Colon (tissue), 2 donors: ENCODE measurements around the gene CDKN2C.
"Not testable (repeated sequence)": the region's sequence is repeated elsewhere in the genome, so short reads cannot be mapped to it uniquely, and the experiment has no call there.

Experiments used
- FAIRE-seq: peaks from 2 replicates; lab custom pipeline; 2012; peaks lifted over from hg19 to GRCh38; lab: Jason Lieb, UNC
- donor health status: control.
- donor health status: control.

The CDKN2C gene

DNA sequence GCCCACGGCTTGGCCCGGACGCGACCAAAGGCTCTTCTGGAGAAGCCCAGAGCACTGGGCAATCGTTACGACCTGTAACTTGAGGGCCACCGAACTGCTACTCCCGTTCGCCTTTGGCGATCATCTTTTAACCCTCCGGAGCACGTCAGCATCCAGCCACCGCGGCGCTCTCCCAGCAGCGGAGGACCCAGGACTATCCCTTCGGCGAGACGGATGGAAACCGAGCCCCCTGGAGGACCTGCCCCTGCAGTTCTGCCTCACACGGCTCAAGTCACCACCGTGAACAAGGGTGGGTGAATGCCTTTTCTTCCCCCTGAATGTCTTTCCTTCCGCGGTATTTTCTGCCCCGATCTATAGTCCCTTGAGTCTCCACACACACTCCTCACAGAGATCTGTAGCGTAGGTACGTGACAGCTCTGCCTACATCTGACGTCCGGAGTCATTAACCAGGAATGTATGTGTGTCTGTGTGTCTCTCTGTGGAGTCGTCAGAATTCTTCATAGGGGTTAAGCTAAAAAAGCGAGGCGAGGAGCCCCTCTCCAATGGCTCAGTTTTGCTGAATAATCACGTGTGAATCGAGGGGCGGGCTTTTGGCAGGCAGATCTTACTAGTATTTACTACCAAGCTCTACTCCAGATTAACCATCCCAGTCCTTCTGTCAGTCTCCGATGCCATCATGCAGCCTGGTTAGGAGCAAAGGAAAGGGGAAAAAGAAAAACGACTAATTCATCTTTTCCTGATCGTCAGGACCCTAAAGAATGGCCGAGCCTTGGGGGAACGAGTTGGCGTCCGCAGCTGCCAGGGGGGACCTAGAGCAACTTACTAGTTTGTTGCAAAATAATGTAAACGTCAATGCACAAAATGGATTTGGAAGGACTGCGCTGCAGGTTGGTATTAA, at the start of gene CDKN2C:
CDKN2C (plus strand) TSS at position 635 of the 898 bp plus-strand sequence; CDS start at position 759, 124 bp downstream.
- FAIRE-seq: no peak

DNA sequence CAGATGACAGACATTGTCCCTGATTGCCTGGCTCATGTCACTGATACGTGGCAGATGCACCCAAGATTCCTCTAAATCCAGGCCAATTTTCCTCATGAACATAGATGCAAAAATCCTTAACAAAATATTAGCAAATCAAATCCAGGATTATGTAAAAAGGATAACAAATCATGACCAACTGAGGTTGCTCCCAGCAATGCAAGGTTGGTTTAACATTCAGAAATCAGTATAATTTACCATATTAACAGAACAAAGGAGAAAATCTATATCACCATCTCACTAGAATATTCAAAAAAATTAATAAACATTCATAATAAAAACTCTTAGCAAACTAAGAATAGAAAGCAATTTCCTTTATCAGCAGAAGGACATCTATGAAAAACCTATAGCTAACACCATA, 49.6 kb upstream of the CDKN2C start:
- FAIRE-seq: no peak

DNA sequence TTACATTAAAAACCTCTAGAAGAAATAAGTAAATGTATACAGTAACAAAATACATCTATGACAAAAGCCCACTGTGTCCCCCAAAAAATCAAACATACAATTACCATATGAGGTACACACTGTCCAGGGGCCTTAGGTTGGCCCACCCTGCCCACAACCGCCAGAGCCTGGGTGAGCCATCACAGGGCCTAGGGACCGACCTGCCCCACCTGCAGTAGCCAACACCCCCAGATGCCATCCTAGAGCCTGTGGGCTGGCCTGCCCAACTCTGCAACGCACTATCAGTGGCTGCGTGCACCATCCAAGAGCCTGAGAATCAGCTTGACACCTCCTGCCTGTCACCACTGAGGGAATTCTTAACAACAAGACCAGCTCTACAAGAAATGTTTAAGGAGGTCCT, 49.0 kb upstream of the CDKN2C start:
- no peak for FAIRE-seq

DNA sequence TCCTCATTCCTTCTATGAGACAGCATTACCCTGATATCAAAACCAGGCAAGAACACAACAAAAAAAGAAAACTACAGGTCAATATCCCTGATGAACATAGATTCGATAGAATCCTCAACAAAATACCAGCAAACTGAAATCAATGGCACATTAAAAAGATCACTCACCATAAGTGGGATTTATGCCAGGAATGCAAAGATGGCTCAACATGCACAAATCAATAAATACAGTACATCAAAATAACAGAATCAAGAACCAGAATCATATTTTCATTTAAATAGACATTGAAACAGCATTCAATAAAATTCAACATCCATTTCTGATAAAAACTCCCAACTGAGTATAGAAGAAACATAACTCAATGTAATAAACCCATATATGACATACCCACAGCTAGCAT, 46.5 kb upstream of the CDKN2C start:
- FAIRE-seq: no peak

DNA sequence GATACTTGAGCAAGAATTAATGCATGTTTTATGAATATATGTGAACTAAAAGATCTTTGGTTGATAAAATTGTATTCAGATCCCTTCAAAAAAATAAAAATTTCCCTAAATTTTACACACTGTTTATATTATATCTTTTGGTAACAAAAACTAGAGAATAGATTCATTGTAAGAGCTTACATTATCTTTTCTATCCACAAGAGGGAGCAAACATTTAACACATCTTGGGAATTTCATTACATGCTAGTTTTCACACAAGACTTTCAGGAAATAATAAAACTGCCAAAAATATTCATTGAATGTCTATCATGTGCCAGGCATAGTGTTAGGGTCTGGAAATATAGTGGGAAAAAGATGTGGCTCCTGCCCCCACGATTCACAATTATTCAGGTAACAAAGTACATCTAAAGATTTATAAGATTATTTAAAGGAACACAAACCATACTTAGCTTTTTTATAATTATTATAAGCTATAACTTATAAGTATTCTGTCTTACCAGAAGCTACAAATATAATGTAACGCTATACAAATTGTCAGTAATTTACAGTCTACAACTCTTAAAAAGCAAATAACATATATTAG, 40.6 kb upstream of the CDKN2C start:
- FAIRE-seq: no peak

DNA sequence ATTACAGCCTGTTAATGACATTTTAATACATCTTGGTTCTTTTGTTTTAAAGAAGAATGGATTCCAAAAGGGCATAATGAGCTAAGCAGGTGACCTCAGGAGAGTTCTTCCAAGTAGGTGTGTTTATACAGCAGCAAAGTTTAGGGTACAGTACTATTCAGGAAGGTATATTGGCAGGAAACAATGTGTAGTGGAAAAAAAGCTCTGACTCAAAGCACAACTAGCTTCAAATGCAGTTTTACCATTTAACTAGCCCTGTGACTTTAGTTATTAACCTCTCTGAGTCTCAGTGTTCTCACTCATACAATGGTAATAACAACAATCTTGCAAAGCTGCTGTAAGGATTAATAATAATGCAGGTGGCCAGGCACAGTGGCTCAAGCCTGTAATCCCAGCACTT, 39.9 kb upstream of the CDKN2C start:
- no peak for FAIRE-seq

DNA sequence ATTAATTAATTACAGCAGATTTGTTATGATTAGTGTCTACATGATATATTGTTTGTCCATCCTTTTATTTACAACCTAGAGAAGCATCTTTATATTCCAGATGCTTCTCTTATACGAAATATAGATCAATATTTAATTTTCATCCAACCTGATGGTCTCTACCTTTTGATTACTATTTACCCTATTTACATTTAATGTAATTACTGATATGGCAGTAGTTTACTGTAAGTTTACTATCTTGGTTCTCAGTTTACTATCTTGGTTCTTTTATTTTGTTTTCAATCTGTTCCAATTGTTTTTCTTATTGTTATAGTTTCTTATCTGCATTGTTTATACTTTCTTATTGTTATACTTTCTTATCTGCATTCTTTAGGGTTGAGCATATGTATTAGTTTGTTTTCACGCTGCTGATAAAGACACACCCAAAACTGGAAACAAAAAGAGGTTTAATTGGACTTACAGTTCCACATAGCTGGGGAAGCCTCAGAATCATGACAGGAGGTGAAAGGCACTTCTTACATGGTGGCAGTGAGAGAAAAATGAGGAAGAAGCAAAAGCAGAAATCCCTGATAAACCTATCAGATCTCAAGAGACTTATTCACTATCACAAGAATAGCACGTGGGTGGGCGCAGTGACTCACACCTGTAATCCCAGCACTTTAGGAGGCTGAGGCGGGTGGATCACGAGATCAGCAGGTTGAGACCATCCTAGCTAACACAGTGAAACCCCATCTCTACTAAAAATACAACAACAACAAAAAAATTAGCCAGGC, 38.9 kb upstream of the CDKN2C start:
- FAIRE-seq: no peak

DNA sequence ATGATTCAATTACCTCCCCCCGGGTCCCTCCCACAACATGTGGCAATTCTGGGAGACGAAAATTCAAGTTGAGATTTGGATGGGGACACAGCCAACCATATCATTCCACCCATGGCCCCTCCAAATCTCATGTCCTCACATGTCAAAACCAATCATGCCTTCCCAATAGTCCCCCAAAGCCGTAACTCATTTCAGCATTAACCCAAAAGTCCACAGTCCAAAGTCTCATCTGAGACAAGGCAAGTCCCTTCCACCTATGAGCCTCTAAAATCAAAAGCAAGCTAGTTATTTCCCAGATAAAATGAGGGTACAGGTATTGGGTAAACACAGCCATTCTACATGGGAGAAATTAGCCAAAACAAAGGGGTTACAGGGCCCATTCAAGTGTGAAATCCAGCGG, 38.0 kb upstream of the CDKN2C start:
- FAIRE-seq: not testable (repeated sequence)

DNA sequence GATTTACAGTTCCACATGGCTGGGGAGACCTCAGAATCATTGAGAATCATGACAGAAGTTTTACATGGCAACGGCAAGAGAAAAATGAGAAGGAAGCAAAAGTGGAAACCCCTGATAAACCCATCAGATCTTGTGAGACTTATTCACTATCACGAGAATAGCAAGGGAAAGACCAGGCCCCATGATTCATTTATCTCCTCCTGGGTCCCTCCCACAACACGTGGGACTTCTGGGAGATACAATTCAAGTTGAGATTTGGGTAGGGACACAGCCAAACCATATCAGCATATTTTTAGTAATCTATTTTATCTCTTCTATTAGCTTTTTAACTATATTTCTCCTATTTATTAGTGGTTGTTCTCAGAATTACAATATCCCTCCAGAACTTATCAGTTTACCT, 36.3 kb upstream of the CDKN2C start:
- FAIRE-seq: not testable (repeated sequence)

DNA sequence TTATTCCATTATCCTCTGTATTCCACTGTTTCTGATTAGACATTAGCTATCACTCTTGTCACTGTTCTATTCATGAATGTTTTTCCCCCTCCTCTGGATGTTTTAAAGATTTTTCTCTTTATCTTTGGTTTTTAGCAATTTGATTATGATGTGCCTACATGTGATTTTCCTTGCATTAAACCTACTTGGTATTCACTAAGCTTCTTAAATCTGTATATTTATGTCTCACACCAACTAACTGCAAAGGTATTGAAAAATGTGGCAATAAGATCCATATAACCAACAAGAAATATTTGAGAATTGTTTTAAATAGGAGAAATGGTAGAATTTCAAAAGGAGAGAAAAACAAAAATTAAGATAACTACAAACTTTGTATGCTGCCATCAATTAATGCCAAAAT, 35.2 kb upstream of the CDKN2C start:
- no peak for FAIRE-seq

DNA sequence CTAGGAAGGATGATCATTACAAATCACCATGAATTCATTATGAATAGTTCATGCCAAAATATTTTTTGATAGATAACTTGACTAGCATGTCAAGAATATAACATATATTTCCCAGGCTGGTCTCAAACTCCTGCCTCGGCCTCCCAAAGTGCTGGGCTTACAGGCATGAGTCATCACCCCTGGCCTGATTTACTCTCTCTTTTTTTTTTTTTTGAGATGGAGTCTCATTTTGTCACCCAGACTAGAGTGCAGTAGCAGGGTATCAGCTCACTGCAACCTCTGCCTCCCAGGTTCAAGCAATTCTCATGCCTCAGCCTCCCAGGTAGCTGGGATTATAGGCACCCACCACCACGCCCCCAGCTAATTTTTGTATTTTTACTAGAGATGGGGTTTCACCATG, 34.8 kb upstream of the CDKN2C start:
- FAIRE-seq: not testable (repeated sequence)

DNA sequence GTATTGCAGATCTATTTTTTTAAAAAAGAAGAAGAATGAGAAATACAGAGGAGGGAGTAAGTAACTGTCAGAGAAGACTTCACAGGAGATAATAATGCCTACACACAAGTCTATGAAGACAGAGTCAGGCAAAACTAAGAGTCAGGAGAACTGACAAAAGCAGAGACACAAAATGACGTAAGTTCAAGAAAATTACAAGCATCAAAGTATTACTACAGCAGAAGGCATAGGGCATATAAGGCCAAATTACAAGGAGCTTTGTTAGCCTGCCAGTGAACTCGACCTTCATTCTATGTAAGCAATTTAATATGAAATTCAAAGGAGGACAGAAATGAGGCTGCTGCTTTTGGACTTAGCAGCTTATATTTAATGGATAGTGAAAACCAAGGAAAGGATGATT, 33.7 kb upstream of the CDKN2C start:
- no peak for FAIRE-seq

DNA sequence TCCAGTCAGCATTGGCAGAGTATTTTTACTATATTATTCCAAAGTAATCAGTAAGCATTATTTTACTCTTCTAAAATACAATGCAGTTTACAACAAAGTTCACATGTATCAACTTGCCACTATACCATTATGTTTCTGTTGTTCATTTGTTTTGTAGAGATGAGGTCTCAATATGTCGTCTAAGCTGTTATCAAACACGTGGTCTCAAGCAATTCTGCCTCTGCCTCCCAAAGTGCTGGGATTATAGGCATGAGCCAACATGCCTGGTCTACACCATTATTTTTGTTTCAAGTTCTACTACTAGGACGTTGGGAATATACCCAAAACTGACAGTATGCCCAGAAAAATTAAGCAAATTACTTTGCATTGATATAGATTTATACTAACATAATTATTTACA, 29.8 kb upstream of the CDKN2C start:
- FAIRE-seq: no peak

DNA sequence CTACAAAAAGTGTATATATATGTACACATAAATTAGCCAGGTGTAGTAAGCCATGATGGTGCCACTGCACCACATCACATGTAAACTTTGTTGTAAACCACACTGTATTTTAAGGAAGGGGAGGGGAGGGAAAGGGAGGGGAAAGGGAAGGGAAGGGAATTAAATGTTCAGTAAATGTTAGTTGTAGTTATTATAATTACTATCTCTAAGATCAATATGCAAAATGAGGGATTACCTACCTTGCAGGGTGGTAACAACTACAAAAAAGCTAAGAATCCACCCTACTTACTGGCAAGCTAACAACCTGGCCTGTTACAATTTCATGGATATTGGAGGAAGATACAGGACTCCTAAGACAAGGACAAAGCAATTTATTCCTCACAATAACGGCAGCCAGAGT, 27.7 kb upstream of the CDKN2C start:
- FAIRE-seq: no peak

DNA sequence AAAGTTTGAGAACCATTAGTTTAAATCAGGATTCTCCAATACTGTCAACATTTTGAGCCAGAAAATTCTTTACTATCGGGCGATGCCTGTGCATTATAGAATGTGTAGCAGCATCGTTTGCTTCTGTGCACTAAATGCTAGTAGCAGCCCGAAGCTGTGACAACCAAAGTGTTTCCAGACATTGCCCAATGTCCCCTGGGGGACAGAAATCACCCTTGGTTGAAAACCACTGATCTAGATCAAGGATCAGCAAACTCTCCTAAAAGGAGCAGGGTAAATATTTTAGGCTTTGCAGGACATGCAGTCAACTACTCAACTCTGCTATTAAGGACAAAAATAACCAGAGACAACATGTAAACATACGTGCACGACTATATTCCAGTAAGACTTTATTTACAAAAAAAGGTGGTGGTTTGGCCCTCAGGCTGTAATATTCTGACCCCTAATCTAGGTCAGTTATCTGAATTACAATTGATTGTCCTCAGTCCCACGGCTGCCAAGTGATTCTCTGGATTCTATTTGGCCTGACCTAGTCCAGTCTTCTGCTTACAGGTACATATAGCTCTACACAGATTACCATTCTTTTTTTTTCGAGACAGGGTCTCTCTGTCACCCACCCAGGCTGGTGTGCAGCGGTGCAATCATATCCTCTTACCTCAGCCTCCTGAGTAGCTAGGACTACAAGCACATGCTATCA, 20.6 kb upstream of the CDKN2C start:
- no peak for FAIRE-seq

DNA sequence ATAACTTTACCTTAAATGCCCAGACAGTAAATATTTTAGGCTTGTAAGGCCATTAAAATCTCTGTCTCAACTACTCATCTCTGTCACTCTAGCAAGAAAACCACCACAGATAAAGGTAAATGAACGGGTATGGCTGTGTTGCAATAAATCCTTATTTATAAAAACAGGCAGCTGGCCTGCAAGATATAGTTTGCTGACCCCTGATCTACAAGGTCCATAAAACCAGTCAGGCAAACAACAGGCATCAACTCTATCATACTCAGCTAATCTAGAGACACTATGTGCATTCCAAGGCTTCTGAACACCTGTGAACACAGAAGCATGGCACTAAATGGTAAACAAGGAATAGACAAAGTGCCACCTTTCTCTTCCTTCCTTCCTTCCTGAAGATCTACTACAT, 19.6 kb upstream of the CDKN2C start:
- FAIRE-seq: no peak

DNA sequence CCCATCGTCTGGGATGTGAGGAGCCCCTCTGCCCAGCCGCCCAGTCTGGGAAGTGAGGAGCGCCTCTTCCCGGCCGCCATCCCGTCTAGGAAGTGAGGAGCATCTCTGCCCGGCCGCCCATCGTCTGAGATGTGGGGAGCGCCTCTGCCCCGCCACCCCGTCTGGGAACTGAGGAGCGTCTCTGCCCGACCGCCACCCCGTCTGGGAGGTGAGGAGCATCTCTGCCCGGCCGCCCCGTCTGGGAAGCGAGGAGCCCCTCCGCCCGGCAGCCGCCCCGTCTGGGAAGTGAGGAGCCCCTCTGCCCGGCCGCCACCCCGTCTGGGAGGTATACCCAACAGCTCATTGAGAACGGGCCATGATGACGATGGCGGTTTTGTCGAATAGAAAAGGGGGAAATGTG, 17.5 kb upstream of the CDKN2C start:
- FAIRE-seq: not testable (repeated sequence)

DNA sequence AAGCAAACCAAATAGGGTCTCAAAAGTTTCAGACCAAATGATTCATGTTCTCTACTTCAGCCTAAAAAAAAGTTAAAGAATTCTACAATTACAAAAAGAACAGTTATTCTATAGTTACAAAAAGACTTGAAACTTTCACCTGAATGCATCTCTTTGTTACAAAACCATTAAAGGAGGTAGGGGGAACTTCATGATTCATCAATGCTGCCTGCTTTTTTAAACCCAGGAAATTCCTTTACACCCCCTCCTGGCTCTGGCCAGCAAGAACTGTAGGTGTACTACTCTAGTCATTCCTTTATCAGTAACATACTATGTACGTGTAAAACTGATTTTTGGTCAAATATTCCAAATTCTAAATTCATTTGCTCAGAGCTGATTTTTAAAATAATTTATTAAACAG, 14.9 kb upstream of the CDKN2C start:
- no peak for FAIRE-seq

DNA sequence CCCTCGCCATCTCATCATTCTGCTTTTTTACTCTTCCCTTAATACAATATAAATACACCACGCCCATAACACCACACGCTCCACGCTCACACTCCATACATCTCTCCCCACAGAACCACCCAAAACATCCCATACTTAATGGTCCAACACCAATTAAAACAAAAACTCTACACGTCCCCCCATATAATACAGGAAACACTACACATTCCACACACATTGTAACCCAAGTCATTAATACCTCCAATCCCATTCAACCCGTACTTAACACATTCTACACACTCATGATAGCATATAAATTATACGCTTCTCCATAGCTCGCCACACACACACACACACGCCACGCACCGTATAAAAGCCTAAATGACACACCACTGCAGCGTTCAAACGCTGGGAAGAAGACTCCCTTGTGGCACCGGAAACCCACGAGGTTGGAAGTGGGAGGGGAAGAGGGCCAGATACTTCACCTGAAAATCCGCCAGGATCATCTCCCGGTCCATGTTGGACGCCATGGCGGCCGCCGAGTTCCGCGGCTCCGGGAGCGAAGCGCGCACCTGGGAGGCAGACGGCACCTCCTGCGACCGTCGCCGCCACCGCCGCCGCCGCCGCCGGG, 10.6 kb upstream of the CDKN2C start:
- no peak for FAIRE-seq

DNA sequence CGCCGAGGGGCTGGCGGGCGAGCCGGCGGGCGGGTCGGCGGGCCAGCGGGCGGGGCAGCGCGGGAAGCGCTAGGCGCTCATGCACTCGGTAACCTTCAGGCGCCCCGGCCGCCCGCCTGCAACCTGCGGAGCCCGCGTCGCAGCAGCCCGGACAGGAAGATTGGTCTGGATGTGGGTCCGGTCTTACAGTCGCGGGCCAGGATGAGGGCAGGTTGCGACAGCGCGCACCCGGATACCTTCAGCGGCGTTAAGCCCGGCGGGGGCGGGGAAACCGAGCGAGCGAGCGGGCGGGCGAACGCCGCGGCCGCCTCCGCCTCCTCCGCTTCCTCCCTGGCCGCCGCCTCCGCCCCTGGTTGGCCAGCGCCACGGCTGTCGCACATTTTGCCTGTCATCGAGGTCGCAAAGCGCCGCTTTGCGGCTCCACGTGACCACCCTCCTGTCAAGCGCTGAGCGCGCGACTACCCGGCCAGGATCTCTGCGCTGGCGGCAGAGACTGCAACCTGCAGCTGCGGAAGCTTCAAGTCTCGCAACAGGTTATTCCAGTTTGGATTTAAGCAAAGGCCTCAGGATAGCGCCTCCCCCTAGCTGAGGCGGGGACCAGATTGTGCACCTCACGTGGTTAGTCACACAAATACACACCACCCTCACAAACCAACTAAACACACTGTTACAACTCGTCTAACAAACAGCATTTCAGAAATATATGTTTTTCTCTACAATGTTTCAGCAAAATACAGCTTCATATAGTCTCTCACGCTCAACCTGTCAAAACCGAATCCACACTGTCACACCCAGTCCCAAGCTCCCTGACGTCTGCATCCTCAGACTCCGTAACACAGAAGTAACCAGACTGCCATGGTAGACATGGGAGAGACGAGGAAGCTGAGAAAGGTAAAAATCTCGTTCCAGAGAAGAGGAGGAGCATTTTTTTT, 9.9 kb upstream of the CDKN2C start, which contains the start of gene FAF1:
FAF1 (minus strand) TSS at position 355 of the 932 bp plus-strand sequence. CDS start 456 bp downstream, outside the sequence.
- no peak for FAIRE-seq

DNA sequence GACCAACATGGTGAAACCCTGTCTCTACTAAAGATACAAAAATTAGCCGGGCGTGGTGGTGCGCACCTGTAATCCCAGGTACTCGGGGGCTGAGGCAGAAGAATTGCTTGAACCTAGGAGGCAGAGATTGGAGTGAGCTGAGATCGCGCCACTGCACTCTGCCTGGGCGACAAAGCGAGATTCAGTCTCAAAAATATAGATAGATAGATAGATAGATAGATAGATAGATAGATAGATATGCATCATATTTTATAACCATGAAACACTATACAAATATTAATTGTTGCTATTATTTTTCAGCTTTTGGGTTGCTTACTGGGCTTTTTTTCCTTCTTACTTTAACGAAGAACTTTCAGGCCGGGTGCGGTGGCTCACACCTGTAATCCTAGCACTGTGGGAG, 5.2 kb upstream of the CDKN2C start:
- no peak for FAIRE-seq
